ENCODE results near the gene KCTD10. TPM values are rescaled to one million over a fixed set of nuclear protein-coding genes. Genes with fewer than 3 reads are reported as not detected.
A peak's percentile ranks its signal among the peaks of the same experiment; 100 is the strongest.

Gene KCTD10
- total RNA-seq, 6 donors from 2014 or later, result 50.6 to 70.2 (median 63.0) TPM

DNA sequence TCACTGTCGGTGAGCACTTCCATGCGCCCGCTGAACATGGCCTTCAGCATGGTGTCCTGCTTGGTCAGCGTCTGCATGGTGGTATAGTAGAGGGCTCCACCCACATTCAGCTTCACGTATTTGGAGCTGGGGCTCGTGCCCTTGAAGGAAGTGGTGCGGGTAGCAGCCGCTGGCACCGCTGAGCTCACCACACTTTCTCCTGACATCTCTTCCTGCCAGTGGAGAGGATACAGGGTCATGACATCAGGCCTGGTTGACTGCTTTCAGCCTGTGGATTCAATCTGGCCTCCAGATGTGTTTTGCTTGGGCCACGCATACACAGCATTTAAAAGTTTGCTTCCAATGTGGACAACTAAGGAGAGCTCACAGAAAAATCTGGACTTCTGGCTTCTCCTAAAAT is 7.6 kb downstream of the KCTD10 start:
- Histone ChIP-seq H3K4me1 (peaks cover 53 to 93% (median 66%) of the 10 kb centered on the region in 4 donors), H3K9me3 (no peaks in the 10 kb centered on the region), H3K36me3 (peaks cover 0 to 63% (median 20%) of the 10 kb centered on the region in 4 donors), H3K27ac (peak overlapping the region in 2 of 4 donors; percentile 5 to 6), H3K27me3 (no peaks in the 10 kb centered on the region), H3K4me3 (no peak overlapping the region)
- WGBS, 2 donors, result 88 to 89% methylated on average over 10 of the region's 10 CpGs
- ATAC-seq (ENCODE audit: low FRiP score in 2 of 2) (no peak), DNase-seq (no peak)
- no peak for TF ChIP-seq EP300 (IDR thresholded peaks at IDR 0.05)
- no peak for TF ChIP-seq POLR2A (IDR thresholded peaks at IDR 0.05)
- TF ChIP-seq POLR2AphosphoS5 (IDR thresholded peaks at IDR 0.05), result no peak
- TF ChIP-seq, protein P1, sequence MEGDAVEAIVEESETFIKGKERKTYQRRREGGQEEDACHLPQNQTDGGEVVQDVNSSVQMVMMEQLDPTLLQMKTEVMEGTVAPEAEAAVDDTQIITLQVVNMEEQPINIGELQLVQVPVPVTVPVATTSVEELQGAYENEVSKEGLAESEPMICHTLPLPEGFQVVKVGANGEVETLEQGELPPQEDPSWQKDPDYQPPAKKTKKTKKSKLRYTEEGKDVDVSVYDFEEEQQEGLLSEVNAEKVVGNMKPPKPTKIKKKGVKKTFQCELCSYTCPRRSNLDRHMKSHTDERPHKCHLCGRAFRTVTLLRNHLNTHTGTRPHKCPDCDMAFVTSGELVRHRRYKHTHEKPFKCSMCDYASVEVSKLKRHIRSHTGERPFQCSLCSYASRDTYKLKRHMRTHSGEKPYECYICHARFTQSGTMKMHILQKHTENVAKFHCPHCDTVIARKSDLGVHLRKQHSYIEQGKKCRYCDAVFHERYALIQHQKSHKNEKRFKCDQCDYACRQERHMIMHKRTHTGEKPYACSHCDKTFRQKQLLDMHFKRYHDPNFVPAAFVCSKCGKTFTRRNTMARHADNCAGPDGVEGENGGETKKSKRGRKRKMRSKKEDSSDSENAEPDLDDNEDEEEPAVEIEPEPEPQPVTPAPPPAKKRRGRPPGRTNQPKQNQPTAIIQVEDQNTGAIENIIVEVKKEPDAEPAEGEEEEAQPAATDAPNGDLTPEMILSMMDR (IDR thresholded peaks at IDR 0.05), result no peak

DNA sequence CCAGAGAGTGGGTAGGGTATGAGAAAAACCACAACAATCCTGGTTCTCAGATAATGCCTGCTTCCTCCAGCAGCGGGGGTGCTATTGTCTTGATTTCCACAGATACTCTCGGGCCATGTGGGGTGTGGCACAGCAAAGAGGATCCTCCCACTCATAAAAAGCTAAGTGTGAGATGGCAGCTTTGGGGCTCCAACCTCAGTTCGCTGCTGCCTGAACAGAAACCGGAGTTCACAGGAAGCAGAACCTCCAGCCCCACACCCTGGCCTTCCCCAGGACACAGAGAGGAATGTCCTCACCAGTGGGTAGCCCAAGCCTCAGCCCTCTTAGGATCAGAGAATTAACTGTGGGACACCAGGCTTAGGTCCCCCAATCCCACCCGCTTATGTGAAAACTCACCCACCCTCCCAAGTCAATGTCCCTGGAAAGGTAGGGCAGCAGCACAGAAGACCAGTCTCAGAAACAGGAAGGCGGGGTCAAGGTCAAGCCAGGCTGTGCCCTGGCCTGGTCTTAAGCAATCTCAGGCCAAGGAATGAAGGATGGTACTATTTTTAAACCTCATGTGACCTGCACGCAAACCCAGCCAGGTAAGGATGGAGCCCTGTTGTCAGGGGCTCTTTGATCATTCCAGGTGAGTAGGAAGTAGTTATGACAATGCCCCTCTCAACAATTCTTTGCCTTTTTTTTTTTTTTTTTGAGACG is 9.0 kb downstream of the KCTD10 start:
- peaks cover 64 to 93% (median 70%) of the 10 kb centered on the region in 4 donors for H3K4me1 ChIP-seq
- 75 to 82% methylated on average over 6 to 7 of the region's 8 CpGs for WGBS, 2 donors
- DNase-seq (no peak), ATAC-seq (ENCODE audit: low FRiP score in 2 of 2) (peak in 1 of 2 donors; percentile 9)
- H3K9me3 ChIP-seq, result no peaks in the 10 kb centered on the region
- H3K27me3 ChIP-seq, result no peaks in the 10 kb centered on the region
- TF ChIP-seq EP300 (IDR thresholded peaks at IDR 0.05), result no peak
- TF ChIP-seq, protein P1 (IDR thresholded peaks at IDR 0.05), result no peak
- TF ChIP-seq POLR2AphosphoS5 (IDR thresholded peaks at IDR 0.05), result no peak
- TF ChIP-seq POLR2A (IDR thresholded peaks at IDR 0.05), result no peak
- no peak overlapping the region for H3K4me3 ChIP-seq
- peak overlapping the region in 3 of 4 donors; percentile 61 to 73 (median 67) for H3K27ac ChIP-seq
- peaks cover 0 to 57% (median 20%) of the 10 kb centered on the region in 4 donors for H3K36me3 ChIP-seq

DNA sequence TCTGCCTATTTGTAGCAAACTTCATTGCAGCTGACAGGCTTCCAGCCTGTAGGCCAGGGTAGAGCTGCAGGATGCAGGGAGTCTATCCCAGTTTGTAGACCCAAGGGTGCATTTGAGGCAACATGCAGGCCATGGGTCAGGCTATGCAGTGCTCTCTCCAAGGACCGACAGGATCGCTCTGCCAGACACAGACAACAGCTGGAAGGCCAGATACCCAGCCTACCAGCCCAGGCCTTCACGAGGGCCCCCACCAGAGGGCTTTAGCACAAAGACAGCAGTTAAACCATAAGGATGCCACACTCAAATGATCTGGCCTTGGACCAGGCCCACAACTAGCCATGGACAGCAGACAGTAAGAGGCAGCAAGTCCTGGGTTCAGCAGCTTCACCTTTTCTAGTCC is 10.3 kb downstream of the KCTD10 start:
- 74% methylated on average over 3 of the region's 3 CpGs; no CpG with 5 or more reads in 1 of the 2 donors for WGBS, 2 donors
- Histone ChIP-seq H3K4me3 (no peak overlapping the region), H3K9me3 (no peaks in the 10 kb centered on the region), H3K4me1 (peaks cover 75 to 94% (median 78%) of the 10 kb centered on the region in 4 donors), H3K27me3 (no peaks in the 10 kb centered on the region), H3K27ac (peak overlapping the region in 3 of 4 donors; percentile 61 to 73 (median 67)), H3K36me3 (peaks cover 0 to 56% (median 20%) of the 10 kb centered on the region in 4 donors)
- no peak for TF ChIP-seq POLR2A (IDR thresholded peaks at IDR 0.05)
- TF ChIP-seq EP300 (IDR thresholded peaks at IDR 0.05), result no peak
- TF ChIP-seq, protein P1 (IDR thresholded peaks at IDR 0.05), result no peak
- no peak for TF ChIP-seq POLR2AphosphoS5 (IDR thresholded peaks at IDR 0.05)
- DNase-seq (no peak), ATAC-seq (ENCODE audit: low FRiP score in 2 of 2) (no peak)

DNA sequence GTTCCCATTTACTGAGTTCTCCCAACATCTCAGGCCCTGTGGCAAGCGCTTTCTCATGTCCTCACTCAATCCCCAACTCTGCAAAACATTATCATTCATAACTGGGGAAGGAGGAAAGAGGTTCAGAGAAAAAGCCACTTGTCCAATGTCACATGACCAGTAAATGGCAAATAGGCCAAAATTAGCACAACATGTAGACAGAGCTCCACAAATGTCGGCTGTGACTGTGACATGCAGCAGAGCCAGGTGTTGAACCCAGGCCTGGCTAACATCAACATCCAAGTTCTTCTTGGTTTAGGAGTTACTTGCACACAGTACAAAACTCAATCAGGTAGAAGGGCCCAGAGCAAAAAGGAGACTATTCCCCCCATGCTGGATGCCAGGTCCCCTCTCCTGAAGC is 10.8 kb downstream of the KCTD10 start:
- no peaks in the 10 kb centered on the region for H3K9me3 ChIP-seq
- no peak overlapping the region for H3K4me3 ChIP-seq
- DNase-seq (no peak), ATAC-seq (ENCODE audit: low FRiP score in 2 of 2) (no peak)
- no peaks in the 10 kb centered on the region for H3K27me3 ChIP-seq
- peaks cover 80 to 94% (median 84%) of the 10 kb centered on the region in 4 donors for H3K4me1 ChIP-seq
- WGBS, 2 donors, result 81 to 83% methylated on average over 2 of the region's 2 CpGs
- H3K36me3 ChIP-seq, result peaks cover 0 to 55% (median 20%) of the 10 kb centered on the region in 4 donors
- peak overlapping the region in 2 of 4 donors; percentile 16 to 98 for H3K27ac ChIP-seq
- TF ChIP-seq POLR2A (IDR thresholded peaks at IDR 0.05) (no peak), EP300 (IDR thresholded peaks at IDR 0.05) (no peak), POLR2AphosphoS5 (IDR thresholded peaks at IDR 0.05) (no peak)
- TF ChIP-seq, protein P1 (IDR thresholded peaks at IDR 0.05), result no peak
